SJCRH30 (cell line): ENCODE results near the gene LAT. TPM values are rescaled to one million over a fixed set of nuclear protein-coding genes. Genes with fewer than 3 reads are reported as not detected.
A peak's percentile ranks its signal among the peaks of the same experiment; 100 is the strongest.
"Not testable (repeated sequence)": the region's sequence is repeated elsewhere in the genome, so short reads cannot be mapped to it uniquely, and the experiment has no call there.

Experiments used
- DNase-seq, 2 experiments: peaks; one replicate each; pipeline ENCODE4 v3.0.0-alpha.2; 2015 to 2020
- H3K27ac ChIP-seq: fragments of 250-450 bp; sonication (Bioruptor Pico); 2 replicates; pipeline ENCODE4 v1.5.1; 2020; ENCODE audit warnings: mild to moderate bottlenecking, moderate library complexity
- H3K27me3 ChIP-seq: fragments of 250-450 bp; sonication (Bioruptor Pico); 2 replicates; pipeline ENCODE4 v1.5.1; 2020; ENCODE audit warnings: mild to moderate bottlenecking, moderate library complexity
- H3K36me3 ChIP-seq: fragments of 250-450 bp; sonication (Bioruptor Pico); 2 replicates; pipeline ENCODE4 v1.5.1; 2020; ENCODE audit warnings: mild to moderate bottlenecking, moderate library complexity
- H3K4me1 ChIP-seq: fragments of 250-450 bp; sonication (Bioruptor Pico); 2 replicates; pipeline ENCODE4 v1.5.1; 2020; ENCODE audit warnings: mild to moderate bottlenecking, moderate library complexity
- H3K4me3 ChIP-seq: fragments of 250-450 bp; sonication (Bioruptor Pico); 2 replicates; pipeline ENCODE4 v1.5.1; 2020; ENCODE audit warnings: mild to moderate bottlenecking, moderate library complexity
- H3K9me3 ChIP-seq: fragments of 250-450 bp; sonication (Bioruptor Pico); replicated peaks from 2 replicates; pipeline ENCODE4 v1.5.1; 2020; ENCODE audit warnings: mild to moderate bottlenecking, moderate library complexity
- total RNA-seq: library from RNA; depleted of rRNA; stranded (reverse); fragments of >200 nt; shearing (Covaris generic); gene quantifications from 2 replicates; pipeline ENCODE4 v1.2.3, GENCODE V29; 2014

LAT gene
- total RNA-seq, 1 experiment from 2014 or later: 1.6 TPM

DNA sequence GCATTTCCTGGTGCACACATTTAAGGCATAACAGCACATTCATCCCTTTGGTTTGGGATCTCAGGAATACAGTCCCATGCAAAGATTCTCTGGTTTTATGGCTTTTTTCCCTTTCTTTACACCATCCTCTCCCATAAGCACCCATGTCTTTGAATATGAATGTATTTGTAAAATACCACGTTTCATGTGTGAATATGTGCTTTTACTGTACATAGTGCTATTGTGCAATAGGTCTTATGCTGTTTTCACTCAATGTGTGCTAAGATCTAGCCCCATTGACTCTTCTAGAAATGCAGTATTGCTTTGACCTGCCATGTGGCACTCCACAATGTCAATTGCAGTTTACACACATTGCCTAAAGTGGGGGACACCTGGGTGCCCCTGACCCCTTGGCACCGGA is 20.4 kb upstream of the LAT start:
- H3K27ac ChIP-seq: no peak overlapping the region
- H3K36me3 ChIP-seq: peaks cover 17% of the 10 kb centered on the region
- no peaks in the 10 kb centered on the region for H3K27me3 ChIP-seq
- H3K4me1 ChIP-seq: no peaks in the 10 kb centered on the region
- no peaks in the 10 kb centered on the region for H3K9me3 ChIP-seq
- H3K4me3 ChIP-seq: no peak overlapping the region
- DNase-seq: no peak

- H3K4me3 ChIP-seq: no peak overlapping the region
- no peak overlapping the region for H3K27ac ChIP-seq
- DNase-seq: no peak
- H3K36me3 ChIP-seq: peaks cover 9% of the 10 kb centered on the region
- no peaks in the 10 kb centered on the region for H3K9me3 ChIP-seq
- no peaks in the 10 kb centered on the region for H3K27me3 ChIP-seq
- no peaks in the 10 kb centered on the region for H3K4me1 ChIP-seq
Observed at GRCh38 chr16:28967156-28967555, 17.7 kb upstream of the LAT start.

DNA sequence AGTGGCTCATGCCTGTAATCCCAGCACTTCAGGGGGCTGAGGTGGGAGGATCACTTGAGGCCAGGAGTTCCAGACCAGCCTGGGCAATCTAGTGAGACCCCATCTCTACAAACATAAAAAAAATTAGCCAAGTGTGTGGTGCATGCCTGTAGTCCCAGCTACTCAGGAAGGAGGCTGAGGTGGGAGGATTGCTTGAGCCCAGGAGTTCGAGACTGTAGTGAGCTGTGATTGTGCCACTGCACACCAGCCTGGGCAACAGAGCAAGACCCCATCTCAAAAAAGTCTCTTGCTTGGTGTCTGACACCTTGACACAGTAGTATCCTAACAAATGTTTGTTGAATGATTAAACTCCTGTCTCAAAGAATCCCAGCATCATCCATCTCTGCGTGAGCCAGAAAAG is 15.2 kb upstream of the LAT start:
- H3K9me3 ChIP-seq, H3K27me3 ChIP-seq, H3K4me3 ChIP-seq, H3K4me1 ChIP-seq, H3K27ac ChIP-seq, DNase-seq, H3K36me3 ChIP-seq: not testable (repeated sequence)

- DNase-seq: peak; percentile 73 to 74
- H3K4me1 ChIP-seq: no peaks in the 10 kb centered on the region
- H3K9me3 ChIP-seq: no peaks in the 10 kb centered on the region
- no peaks in the 10 kb centered on the region for H3K36me3 ChIP-seq
- H3K4me3 ChIP-seq: peak overlapping the region; percentile 83
- H3K27me3 ChIP-seq: no peaks in the 10 kb centered on the region
- peak overlapping the region; percentile 54 for H3K27ac ChIP-seq
Observed at GRCh38 chr16:28974007-28974436, 10.8 kb upstream of the LAT start.

DNA sequence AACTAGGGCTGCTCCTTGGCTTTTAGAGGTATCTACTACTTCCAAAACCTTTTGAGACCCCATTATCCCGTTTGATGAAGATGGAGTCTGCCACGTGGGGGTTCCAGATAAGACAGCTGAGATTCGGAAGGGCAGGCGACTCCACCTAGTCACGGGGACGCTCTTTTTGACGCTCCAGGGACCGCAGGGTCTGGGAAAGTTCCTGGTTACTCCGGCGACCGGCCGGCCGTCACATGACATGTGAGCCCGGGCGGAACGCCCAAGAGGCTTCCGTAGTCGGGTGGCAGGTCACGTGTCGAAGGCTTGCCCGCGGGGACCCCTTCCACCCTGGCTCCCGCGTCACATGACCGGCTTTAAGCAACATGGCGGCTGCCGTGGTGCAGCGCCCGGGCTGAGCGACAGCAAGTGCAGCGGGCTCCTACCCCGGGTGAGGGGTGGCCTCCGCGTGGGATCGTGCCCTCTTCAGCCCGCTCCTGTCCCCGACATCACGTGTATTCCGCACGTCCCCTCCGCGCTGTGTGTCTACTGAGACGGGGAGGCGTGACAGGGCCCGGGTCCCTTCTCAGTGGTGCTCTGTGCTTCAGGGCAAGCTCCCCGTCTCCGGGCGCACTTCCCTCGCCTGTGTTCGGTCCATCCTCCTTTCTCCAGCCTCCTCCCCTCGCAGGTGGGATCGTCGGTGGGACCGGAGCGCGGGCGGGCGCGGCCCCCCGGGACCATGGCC is 10.3 kb upstream of the LAT start, which contains the start of gene SPNS1:
TSS of gene SPNS1 (plus strand) at position 342 of the 721 bp plus-strand sequence. CDS start at position 716, 374 bp downstream.
- Histone ChIP-seq H3K4me1 (no peaks in the 10 kb centered on the region), H3K27ac (peak within 1 kb of the TSS; percentile 54), H3K9me3 (no peaks in the 10 kb centered on the region), H3K27me3 (no peaks in the 10 kb centered on the region), H3K4me3 (peak within 1 kb of the TSS; percentile 83), H3K36me3 (no peaks in the 10 kb centered on the region)
- DNase-seq: peak; percentile 95

DNA sequence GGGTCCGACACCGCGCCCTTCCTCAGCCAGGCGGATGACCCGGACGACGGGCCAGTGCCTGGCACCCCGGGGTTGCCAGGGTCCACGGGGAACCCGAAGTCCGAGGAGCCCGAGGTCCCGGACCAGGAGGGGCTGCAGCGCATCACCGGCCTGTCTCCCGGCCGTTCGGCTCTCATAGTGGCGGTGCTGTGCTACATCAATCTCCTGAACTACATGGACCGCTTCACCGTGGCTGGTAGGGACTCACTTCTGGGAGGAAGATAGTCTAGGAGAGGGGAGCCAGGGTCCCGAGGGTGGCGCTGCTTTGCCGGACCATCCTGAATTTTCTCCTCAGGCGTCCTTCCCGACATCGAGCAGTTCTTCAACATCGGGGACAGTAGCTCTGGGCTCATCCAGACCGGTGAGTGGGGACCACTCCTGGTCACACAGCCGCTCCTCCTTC is 9.7 kb upstream of the LAT start:
- no peak for DNase-seq
- Histone ChIP-seq H3K27ac (peak overlapping the region; percentile 54; the same call in 1 of the 2 replicates), H3K9me3 (no peaks in the 10 kb centered on the region)

GRCh38 chr16:28977703-28978662 is 6.9 kb upstream of the LAT start:
- Histone ChIP-seq H3K4me1 (no peaks in the 10 kb centered on the region), H3K27ac (no peak overlapping the region), H3K36me3 (no peaks in the 10 kb centered on the region)

More for the DNA sequence above, 9.7 kb upstream of the LAT start:
- no peaks in the 10 kb centered on the region for H3K36me3 ChIP-seq
- H3K4me1 ChIP-seq: no peaks in the 10 kb centered on the region
- H3K27me3 ChIP-seq: no peaks in the 10 kb centered on the region
- H3K4me3 ChIP-seq: peak overlapping the region; percentile 83

DNA sequence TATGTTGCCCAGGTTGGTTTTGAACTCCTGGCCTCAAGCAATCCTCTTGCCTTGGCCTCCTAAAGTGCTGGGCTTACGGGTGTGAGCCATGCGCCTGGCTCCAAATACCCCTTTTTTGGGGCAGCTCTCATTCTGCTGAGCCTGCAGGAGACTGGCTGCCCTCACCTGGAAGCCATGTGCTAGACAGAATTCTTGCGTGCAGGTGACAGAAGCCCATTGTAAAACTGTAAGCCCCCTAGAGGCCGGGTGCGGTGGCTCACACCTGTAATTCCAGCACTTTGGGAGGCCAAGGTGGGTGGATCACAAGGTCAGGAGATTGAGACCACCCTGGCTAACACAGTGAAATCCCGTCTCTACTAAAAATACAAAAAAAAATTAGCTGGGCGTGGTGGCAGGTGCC is 4.5 kb upstream of the LAT start:
- not testable (repeated sequence) for H3K4me1 ChIP-seq, H3K27ac ChIP-seq, H3K9me3 ChIP-seq, DNase-seq, H3K4me3 ChIP-seq, H3K27me3 ChIP-seq, H3K36me3 ChIP-seq

More at GRCh38 chr16:28977703-28978662, 6.9 kb upstream of the LAT start:
- no peak overlapping the region for H3K4me3 ChIP-seq
- no peaks in the 10 kb centered on the region for H3K9me3 ChIP-seq
- no peaks in the 10 kb centered on the region for H3K27me3 ChIP-seq
- DNase-seq: no peak

DNA sequence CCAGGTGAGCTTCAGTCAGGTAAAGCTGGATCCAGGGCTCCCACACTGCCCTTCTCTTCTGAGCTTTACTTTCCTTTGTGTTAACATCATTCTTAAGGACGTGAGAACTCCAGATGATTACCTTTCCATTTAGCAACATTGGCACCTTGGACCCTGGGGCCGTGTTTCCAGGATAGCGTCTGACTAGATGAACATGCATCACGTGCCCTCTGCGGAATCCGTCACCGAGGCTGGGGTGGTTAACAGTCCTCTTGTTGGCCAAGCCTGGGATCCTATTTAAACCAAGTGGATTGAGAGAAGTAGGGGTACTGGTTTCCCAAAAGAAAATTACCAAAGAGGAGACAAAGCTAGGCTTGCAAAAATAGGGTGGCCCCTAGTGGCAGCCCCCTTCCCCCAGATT is 3.9 kb upstream of the LAT start:
- Histone ChIP-seq H3K4me3 (no peak overlapping the region), H3K36me3 (no peaks in the 10 kb centered on the region), H3K27ac (no peak overlapping the region), H3K9me3 (no peaks in the 10 kb centered on the region), H3K4me1 (no peaks in the 10 kb centered on the region), H3K27me3 (no peaks in the 10 kb centered on the region)
- DNase-seq: no peak

DNA sequence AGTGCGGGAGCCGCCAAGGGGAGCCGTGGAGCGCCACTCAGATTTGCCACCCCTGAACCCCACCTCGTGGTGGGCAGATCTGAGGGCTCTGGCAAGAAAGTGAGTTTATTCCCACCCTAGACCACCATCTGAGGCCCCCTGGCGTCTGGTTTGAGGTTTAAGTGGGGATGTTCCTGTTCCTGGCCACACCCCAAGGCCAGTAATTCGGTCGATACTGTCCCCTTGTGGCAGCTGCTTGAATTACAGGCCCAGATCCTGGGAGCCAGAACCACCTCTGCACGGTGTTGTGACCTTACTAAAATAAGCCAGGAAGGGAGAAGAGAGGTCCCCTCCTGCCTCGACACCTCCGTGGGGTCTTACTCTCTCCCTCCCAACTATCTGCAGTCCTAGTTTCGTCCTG is 3.3 kb upstream of the LAT start:
- Histone ChIP-seq H3K4me3 (no peak overlapping the region), H3K36me3 (no peaks in the 10 kb centered on the region), H3K27ac (no peak overlapping the region), H3K4me1 (no peaks in the 10 kb centered on the region), H3K9me3 (no peaks in the 10 kb centered on the region), H3K27me3 (no peaks in the 10 kb centered on the region)
- DNase-seq: peak; percentile 32 to 60

DNA sequence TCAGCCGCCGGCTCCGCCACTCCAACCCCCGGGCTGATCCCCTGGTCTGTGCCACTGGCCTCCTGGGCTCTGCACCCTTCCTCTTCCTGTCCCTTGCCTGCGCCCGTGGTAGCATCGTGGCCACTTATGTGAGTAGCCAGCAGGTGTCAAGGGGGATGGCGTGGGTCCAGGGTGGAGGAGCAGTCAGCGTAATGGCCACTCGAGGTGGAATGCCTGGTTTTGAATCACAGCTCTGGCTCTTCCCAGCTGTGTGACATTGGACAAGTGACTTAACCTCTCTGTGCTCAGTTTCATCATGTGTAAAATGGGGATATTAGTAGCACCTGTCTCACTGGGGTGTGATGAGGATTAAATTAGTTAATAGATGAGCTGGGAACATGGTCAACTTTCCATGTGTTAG is 2.4 kb upstream of the LAT start:
- Histone ChIP-seq H3K9me3 (no peaks in the 10 kb centered on the region), H3K4me3 (no peak overlapping the region), H3K27ac (no peak overlapping the region), H3K36me3 (no peaks in the 10 kb centered on the region), H3K27me3 (no peaks in the 10 kb centered on the region), H3K4me1 (no peaks in the 10 kb centered on the region)
- DNase-seq: no peak

DNA sequence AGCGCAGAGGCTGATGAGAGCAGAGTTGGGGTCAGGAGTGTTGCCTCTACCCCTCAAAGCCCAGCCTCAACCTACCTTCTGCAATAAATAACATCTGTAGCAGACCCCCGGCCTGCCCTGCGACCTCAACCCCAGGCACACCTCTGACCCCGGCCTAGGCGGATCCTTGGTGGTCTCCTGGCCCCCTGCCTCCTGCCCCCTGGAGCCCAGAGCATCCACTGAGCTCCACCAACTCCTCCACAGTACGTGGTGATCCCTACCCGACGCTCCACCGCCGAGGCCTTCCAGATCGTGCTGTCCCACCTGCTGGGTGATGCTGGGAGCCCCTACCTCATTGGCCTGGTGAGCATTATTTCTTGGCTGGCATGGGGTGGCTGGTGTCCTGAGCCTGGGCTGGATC is 1.9 kb upstream of the LAT start:
- no peaks in the 10 kb centered on the region for H3K4me1 ChIP-seq
- H3K27ac ChIP-seq: no peak overlapping the region
- H3K4me3 ChIP-seq: no peak overlapping the region
- no peaks in the 10 kb centered on the region for H3K36me3 ChIP-seq
- DNase-seq: no peak
- H3K27me3 ChIP-seq: no peaks in the 10 kb centered on the region
- H3K9me3 ChIP-seq: no peaks in the 10 kb centered on the region

DNA sequence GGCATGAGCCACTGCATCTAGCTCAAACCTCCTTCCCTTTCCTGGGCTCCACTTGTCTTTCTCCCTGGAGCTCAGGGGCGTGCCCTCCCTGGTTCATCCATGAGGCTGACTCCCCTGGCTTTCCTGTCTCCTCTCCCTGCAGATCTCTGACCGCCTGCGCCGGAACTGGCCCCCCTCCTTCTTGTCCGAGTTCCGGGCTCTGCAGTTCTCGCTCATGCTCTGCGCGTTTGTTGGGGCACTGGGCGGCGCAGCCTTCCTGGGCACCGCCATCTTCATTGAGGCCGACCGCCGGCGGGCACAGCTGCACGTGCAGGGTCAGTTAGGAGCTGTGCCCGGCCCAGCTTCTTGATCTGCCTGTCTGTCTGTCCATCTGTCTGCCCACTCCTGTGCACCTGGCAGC is 1.2 kb upstream of the LAT start:
- Histone ChIP-seq H3K4me3 (no peak overlapping the region), H3K4me1 (no peaks in the 10 kb centered on the region), H3K27me3 (no peaks in the 10 kb centered on the region), H3K9me3 (no peaks in the 10 kb centered on the region), H3K27ac (no peak overlapping the region), H3K36me3 (no peaks in the 10 kb centered on the region)
- no peak for DNase-seq

- no peak for DNase-seq
- Histone ChIP-seq H3K27me3 (no peaks in the 10 kb centered on the region), H3K9me3 (no peaks in the 10 kb centered on the region), H3K4me3 (no peak overlapping the region), H3K36me3 (no peaks in the 10 kb centered on the region), H3K4me1 (no peaks in the 10 kb centered on the region), H3K27ac (no peak overlapping the region)
Observed at GRCh38 chr16:28984091-28984490, 761 bp upstream of the LAT start.
